Dermis microvascular lymphatic vessel endothelial cell (primary cell): Measurements from ENCODE around the gene DST. TPM values are rescaled to one million over a fixed set of nuclear protein-coding genes. Genes with fewer than 3 reads are reported as not detected.

Experiments
- DNase-seq, 2 donors: peaks; one replicate each; pipeline versions ENCODE4 v3.0.0 to v3.0.0-alpha.2; 2010; ENCODE audit warnings: low read depth in 2 of 2
- total RNA-seq: library from RNA; depleted of rRNA; stranded (reverse); fragments of >200 nt; gene quantifications from 2 replicates; pipeline ENCODE4 v1.2.1, GENCODE V29; 2014

Gene DST
- total RNA-seq, 1 donor from 2014 or later: 179 TPM

DNA sequence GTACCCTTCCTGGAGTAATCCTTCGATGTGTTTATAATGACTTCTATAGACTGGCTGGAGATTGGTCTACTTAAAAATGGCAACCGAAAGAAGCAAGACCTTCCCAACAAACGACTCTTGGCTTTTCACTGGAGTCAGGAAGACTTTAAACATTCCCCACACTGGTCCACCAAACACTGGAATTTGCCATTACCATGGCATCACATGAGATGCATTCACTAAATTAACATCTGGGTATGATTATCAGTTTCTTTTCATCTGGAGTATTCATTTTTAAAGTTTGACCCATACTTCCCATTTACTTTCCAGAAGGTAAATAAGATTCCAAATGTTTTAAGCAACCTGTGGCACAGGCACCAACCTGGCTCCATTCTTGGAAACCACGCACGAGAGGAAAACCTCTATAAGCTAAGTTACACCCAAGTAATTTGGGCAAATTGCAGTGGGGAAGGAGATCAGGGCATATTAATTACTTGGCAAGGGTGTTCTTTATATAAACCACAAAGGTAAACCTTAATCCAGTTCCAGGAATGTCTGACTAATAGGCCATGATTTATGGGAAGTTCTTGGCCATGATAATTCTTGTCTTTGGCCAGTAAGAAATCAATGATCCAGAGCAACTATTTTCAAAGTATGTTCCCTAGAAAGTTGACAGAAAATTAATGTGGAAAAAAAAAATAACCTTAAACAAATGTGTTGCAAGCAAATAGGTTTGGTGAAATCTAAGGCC lies 205.4 kb downstream of the DST start:
- no peak for DNase-seq

DNA sequence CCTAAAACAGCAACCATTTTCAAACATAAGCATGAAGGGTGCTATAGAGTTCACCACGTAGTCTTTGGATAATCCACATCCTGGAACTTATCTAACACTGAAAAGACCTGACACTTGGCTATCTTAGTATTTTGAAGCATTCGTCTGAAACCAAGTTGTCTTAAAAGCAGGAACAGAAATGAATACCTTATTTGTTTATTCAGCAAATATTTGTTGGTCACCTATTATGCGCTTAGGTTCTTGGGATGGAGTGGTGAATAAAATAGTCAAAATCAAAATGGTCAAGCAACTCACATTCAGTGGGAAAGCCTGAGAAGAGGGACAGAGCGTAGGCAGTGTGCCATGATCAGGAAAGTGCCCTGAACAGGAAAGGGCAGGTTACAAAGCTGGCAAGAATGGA lies 206.9 kb downstream of the DST start:
- no peak for DNase-seq

DNA sequence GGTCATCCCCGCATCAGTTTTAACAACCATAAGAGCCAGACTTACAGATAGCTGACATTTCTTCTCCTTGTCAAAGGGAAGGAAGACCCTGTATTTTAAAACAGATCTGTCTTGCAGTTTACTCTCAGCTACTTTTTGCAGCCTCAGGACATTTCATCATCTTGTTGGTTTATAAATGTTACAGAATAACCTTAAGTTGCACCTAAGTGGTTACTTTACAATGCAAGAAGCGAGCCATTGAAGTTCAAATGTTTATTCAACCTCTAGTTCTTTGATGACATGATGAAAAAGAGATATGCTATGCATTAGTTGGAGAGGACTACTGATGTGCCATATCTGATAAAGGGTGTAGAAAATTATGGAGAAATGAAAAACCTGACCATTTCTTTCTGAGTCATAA lies 207.4 kb downstream of the DST start:
- DNase-seq: no peak

DNA sequence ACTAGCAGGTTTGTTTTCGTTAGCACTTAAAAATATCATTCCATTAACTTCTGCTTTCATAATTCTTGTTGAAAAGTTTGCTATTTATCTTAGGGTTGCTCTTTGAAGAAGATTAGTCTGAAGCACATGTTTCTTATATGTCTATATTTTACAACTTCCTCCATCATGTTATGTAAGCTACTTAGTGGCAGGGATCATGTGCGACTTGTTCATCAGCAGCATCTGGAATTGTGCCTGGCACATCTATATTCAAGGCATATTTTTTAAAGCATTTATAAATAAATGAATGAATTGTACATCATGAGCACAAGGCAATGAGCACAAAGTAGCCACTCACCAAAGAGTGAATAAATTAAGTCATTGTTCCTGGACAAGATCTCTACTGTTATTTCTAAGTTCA lies 208.1 kb downstream of the DST start:
- no peak for DNase-seq

GRCh38 chr6:56433119-56433518 lies 209.6 kb downstream of the DST start:
- DNase-seq: no peak

DNA sequence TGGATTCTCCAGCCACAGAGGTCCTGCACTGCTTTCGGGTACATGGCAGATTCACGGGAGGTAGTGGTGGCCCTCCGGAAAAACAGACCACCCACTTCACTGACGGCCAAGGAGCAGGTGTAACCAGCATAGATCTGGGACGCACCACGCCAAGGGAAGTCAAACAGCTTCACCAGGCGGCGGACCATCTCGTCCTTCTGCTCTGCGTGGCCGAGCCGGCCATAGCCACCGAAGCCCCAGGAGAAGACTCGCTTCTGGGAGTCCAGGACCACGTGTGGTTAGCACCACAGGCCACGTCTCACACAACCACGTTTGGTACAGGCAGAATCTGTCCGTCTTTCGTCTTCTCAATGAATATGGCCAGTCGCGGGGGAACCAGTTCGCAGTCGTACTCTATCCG lies 210.5 kb downstream of the DST start:
- DNase-seq: no peak

DNA sequence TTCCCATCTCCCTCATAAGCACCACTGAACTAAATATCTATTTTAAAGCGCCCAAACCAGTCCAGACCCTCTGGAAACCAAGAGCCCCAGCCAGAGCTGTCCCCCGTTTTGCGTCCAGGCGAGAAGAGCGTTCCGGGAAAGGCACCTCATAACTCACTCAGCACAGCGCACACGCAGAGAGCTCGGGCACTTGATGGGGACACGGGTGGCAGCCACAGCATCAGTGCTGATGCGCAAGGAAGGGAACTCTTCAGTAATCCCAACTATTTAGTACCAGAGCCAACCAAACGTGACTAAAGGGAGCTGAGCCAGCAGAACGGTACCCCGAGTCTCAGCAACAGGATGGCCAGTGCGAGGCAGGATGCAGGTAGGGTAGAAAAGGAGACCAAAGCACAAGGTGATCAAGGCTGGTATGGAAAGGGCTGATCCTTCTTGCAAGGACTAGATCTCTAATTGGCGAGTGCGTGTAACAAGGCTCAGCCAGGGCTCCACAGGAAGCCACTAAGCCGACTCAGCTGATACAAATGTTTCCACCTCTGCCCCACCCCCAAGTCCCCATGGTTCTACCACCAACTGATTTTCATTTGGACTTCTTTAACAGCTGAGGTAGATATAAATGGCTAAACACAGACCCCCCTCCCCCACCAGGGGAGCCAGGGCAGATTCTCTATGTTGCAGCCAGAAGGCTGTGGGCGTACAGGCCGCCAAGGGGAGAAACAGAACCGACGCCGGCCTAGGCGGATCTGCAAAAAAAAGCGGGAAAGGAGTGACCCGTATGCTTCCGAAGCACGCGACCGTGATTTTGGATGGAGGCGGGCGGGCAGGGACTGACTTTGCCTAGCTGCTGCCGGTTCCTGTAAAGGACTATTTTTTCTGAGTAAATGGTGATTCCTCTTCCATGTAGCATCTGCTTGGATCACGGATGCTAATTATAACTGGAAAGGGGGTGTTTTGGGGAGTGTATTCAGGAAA lies 211.8 kb downstream of the DST start:
- DNase-seq: no peak

DNA sequence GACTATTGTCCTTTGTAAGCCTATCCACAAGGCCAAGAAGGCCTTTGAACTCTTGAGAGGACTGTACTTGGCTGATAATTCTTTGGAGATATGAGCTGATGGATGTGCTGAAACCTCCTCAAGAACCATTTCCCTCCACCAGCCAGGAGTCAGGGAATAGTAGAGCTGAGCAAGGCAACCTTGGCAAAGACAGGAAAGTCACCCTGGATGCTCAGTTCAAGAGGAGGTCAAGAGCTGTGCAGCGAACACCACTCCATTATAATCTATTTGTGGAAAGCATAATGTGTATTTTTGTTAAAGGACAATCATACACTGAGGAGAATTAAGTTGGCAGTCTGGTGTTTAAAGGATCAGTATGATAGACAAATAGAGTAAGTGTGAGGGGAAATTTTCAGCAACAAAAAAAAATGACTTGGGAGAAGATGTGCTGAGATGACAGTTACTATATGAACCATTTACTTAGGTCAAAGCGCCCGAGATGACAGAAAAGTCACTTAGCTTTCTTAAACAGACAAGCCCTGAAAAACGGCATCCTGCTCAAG lies 218.1 kb downstream of the DST start:
- DNase-seq: no peak

- no peak for DNase-seq
Observed at GRCh38 chr6:56424064-56424463, 218.6 kb downstream of the DST start.

DNA sequence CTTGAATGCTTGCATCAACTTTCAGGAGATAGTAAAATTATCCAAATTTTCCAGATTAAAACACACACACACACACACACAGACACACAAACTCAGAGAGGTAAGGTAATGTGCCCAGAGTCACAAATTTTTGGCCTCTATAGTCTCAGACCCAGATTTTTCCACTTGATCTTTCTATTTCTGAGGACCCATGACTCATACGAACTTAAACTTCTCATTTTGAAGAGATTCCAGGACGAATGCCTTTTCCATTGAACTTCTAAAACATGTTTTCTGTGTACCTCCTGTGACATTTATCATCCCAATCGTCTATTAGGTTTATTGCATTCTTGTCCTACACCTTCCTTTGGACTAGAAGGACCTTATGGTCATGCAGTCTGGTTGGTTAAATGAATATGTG lies 222.4 kb downstream of the DST start:
- DNase-seq: no peak

DNA sequence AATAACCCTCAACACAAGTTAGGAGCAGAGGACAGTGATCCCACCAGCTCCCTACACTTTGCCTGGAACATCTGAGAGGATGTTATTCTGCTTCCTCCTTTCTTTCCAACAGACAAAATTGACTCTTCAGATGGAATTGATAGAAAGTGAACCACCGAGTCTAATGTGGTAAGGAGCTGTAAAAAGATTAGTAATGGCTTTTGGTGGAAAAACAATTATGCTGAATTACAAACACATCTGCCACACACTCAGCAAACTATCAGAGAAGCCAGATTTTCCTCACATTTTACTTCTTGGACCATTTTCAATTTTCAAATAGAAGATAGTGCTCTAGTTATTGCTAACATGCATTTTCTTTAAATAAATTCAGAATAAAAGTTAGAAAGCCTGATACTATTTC lies 223.5 kb downstream of the DST start:
- DNase-seq: no peak

DNA sequence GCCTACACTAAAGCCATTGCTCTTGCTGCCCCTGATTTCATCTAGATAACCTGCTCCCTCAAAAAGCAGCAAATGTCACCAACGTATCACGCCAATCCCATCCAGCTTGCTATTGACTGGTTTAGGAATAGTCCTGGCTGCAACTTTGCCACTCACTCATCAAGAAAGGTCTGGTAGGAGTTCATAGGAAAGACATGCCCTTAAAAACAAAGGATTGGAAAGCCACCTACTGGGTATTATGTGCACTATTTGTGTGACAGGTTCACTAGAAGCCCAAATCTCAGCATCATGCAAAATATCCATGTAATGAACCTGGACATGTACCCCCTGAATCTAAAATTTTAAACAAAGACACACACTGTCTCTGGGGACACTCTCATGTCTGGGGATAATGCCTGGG lies 224.9 kb downstream of the DST start:
- no peak for DNase-seq

GRCh38 chr6:56416247-56416646 lies 226.4 kb downstream of the DST start:
- no peak for DNase-seq

- no peak for DNase-seq
Observed at GRCh38 chr6:56408976-56409375, 233.7 kb downstream of the DST start.
